GM12892 (cell line): ENCODE measurements around the gene MVD.

Source experiments
- DNase-seq: peaks from one replicate; pipeline ENCODE4 v3.0.0; 2011; ENCODE audit not compliant: insufficient read length
- FAIRE-seq: peaks from 2 replicates; lab custom pipeline; 2011; peaks lifted over from hg19 to GRCh38; lab: Jason Lieb, UNC
- POLR2A ChIP-seq: IDR thresholded peaks from 2 replicates; pipeline ENCODE4 v1.6.1; 2011; ENCODE audit warnings: low read depth, low read length, control low read depth
- POLR2AphosphoS5 ChIP-seq: IDR thresholded peaks from 2 replicates; pipeline ENCODE4 v1.6.1; 2011; ENCODE audit warnings: low read depth, low read length, control low read depth
- TAF1 ChIP-seq: IDR thresholded peaks from 2 replicates; pipeline ENCODE4 v1.6.1; 2011; ENCODE audit warnings: low read depth, mild to moderate bottlenecking, control low read depth, low read length, borderline replicate concordance

Gene MVD

DNA sequence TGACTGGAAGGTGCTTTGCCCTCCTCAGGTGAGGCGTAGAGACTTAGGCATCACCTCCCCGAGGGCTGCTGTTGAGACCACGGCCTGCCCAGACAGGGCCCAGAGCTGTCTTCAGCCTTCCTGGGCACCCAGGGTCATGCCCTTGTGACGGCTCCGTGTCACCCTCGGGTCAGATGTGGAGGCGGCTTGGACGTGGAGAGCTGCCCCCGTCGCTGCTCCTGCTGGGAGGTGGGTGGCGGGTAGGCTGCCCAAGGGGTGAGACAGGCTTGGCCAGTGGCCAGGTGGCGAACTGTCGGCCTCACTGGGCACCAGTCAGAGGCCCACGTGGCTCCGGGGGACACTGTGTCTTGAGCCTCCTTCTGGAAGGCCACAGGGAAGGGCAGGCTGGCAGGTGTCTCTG is 32.3 kb upstream of the MVD start:
- TF ChIP-seq POLR2AphosphoS5 (no peak), POLR2A (no peak), TAF1 (no peak)
- FAIRE-seq (no peak), DNase-seq (no peak)

DNA sequence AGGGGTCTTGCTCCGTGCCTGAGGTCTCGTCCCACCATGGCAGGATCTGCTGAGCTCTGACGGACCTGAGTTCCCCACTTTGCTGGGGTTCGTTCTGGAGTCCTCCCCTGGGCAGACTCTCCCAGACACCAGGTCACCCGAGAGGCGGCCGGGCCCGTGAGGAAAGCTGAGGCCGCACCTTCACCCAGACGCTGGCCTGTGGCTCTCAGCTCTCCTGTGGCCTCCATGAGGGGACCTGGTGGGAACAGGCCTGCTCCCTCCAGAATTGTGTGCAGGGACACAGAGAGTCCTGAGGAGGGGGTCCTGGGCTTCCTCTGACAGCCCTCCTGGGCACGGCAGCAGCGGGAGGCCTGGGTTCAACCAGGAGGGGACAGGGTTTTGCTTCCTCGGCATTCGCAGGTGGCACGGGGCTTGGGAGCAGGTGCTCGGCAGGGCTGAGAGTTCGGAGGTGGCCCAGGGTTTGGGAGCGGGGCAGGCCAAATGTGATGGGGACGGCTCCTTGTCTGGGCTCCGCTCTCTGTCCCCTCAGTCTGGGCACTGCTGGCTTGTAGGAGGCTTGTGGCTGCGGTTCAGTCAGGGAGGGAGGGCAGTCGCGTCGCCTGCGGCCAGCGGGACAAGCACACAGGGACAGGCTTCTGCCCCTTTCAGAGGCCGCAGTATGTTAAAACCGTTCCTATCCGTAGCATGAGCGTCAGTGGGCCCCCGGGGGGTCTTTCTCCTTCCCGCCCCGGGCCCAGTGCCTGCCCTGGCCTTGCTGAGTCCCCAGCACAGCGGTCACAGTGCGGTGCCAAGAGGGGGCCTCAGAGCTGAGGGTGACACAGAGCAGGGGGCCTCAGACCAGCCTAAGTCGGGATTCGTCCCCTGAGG is 31.6 kb upstream of the MVD start:
- no peak for DNase-seq
- FAIRE-seq = no peak
- TF ChIP-seq TAF1 = no peak
- TF ChIP-seq POLR2A = no peak
- no peak for TF ChIP-seq POLR2AphosphoS5

- FAIRE-seq (no peak), DNase-seq (no peak)
- TF ChIP-seq POLR2AphosphoS5 = no peak
- no peak for TF ChIP-seq POLR2A
- no peak for TF ChIP-seq TAF1
Measured at GRCh38 chr16:88693420-88694177, 30.7 kb upstream of the MVD start.

DNA sequence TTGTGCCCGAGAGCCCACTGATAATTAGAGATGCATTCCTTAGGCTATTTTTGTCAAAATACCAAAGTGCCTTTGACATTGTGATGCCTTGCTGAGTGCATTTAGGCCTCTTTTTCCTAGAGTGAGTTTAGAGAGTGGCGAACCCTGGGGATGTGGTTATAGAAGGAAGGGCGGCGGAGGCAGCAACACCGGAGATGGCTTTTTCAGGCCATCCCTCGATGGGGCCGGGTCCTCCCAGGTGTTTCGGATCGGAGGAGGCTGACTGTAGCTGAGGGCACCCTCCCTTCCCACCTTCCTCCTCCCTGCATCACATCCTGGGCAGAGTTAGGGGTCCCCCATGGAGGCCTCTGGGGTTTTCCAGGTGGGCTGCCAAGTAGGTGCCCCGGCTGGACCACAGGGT is 30.0 kb upstream of the MVD start:
- TF ChIP-seq TAF1 (no peak), POLR2AphosphoS5 (no peak), POLR2A (no peak)
- FAIRE-seq (no peak), DNase-seq (no peak)

DNA sequence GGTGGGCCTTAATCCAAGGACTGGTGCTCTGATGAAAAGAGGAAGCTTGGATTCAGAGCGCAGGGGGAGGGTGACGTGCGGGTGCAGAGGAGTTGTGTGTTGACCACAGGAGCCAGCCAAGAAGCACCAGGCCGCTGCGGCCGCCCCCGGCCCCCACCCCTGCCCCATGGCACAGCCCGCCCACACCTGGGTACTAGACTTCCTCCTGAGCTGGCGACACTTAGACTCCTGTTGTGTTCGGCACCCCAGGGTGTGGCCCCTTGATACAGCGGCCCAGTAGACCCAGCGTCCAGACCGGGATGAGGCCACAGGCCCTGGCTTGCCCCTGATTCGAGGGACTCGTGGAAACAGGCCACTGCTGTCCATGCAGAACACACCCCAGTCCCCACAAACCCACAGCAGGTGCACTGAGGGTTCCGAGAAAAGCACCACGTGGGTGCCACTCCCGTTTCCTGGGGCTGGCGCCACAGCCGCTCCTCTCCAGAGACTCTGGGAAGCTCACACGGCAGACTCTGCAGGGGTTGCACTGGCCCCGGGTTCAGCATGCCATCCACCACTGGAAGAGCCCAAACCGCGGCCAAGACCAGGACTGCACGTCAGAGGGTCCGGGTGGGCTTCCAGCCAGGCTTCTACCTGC is 29.2 kb upstream of the MVD start:
- TF ChIP-seq POLR2AphosphoS5 = no peak
- no peak for TF ChIP-seq TAF1
- TF ChIP-seq POLR2A = no peak
- FAIRE-seq = no peak
- DNase-seq = no peak

DNA sequence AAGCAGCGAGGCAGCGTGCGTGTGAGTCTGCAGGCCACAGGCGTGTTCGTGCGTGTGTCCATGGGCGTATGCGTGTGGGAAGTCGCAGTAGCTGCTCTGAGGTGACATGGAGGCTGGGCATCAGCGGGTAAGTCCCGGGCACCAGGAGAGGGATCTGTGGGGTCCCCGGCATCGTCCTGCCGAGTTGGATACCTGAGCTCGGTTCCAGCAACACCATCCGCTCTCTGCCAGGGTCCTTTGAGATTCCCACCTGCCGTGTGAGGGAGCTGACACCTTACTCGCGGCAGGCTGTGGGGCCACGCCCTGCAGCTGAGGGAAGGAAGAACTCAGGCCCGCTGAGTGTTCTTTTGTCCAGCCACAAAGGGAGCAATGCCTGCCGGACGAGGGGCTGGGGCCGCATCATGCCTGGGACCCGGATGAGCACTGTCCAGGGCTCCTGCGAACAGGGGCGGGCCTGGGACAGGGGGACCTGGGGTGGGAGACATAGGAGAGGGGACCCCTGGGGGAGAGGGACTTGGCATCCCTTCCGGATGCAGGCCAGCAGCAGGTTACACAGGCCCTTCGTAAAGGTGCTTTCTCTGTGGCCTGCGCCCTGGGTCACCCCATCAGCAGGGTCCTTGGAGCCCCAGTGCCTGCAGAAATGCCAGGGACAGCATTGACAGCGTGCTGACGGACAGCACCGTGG is 28.4 kb upstream of the MVD start:
- FAIRE-seq (no peak), DNase-seq (no peak)
- no peak for TF ChIP-seq POLR2A
- TF ChIP-seq TAF1 = no peak
- no peak for TF ChIP-seq POLR2AphosphoS5

DNA sequence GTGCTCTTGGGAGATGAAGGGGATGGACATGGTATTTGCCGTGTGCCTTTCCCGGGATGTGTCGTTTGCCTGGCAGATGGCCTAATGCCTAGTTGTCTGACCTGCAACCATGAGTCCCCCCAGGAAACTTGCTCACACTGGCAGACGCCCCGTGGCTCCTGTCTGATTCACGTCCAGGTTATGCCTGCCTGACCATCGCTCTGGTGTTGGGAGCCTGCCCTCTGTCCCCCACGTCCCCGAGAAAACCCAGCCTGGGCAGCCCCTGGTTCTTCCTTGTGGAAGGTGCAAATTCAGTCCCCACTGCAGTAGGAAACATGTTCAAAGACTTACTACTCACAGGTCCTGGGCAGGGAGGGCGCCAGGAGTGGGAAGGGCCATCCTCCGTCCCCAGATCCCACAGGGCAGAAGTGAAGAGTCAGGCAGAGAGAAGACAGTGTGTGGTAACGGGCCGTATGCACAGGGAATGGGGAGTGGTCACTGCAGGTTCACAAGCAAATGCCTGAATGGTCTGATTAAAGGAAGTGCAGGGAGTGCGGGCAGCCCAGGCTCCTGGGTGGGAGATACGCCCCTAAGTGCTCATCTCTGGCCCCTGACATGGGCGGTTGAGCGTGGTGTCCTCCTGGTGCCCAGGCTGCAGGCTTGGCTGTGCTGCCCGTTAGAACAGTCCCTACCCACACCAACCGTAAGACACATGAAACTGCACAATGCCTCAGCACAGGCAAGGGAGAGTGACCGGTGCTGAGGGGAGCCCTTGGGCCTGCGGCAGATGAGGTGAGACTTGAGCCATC is 27.6 kb upstream of the MVD start:
- TF ChIP-seq TAF1 (no peak), POLR2A (no peak), POLR2AphosphoS5 (no peak)
- no peak for FAIRE-seq
- DNase-seq = no peak

DNA sequence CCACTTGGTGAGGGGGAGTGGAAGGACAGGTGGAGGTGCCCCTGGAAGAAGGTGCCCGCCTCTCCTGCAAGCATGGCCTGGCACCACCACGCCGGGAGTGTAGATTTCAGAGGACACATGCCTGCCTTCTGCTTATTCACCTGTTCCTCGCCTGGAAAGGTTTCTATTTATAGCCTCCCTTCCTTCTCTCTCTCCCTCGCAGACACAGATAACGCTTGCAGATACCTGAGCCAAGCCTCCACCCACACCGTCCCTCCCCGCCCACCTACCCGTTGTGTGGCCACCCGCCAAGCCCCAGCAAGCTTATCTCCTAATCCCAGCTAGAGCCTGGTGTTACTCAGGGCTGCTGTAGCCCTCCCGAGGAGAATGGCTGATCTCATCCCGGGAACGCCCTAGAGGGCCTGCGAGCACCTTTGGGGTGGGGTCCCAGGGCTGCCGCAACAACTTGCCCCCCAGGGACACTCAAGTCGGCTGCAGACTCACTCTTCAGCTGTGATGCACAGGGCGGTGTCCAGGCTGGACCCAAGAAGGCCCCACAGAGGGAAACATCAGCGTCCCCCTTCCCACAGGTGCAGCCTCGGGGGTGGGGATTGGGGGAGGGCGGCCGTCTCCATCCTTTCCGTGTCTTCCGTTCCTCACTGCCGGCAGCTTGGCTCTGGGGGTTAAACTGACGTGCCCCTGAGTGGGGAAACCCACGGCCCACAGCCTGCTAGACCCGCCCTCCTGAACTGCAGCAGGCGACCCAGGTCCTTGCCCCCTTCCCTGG is 25.3 kb upstream of the MVD start:
- no peak for TF ChIP-seq POLR2AphosphoS5
- no peak for TF ChIP-seq TAF1
- TF ChIP-seq POLR2A = no peak
- FAIRE-seq (no peak), DNase-seq (no peak)

- TF ChIP-seq POLR2AphosphoS5 = no peak
- TF ChIP-seq POLR2A = no peak
- TF ChIP-seq TAF1 = no peak
- no peak for FAIRE-seq
- no peak for DNase-seq
Measured at GRCh38 chr16:88687676-88688012, 24.8 kb upstream of the MVD start.

DNA sequence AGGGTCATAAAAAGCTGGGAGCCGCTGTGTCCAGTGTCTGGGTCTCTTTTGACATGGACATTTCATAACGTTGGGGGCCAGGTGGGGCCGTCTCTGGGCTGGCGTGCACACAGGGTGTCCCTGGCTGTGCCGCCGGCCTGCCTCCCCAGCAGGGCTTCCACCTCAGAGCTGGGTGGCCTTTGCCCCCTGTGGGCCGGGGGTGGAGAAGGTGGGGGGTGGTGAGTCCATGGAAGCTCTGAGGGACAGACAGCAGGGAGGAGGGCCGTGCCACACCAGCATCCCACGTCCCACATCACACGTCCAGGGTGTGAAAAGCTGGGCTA is 24.3 kb upstream of the MVD start:
- TF ChIP-seq POLR2AphosphoS5 (no peak), TAF1 (no peak), POLR2A (no peak)
- FAIRE-seq (no peak), DNase-seq (no peak)
